Ovary (tissue), 9 donors: Measurements from ENCODE around the gene DENND4B. TPM values are rescaled to one million over a fixed set of nuclear protein-coding genes. Genes with fewer than 3 reads are reported as not detected.

Experiments
- DNase-seq, 5 donors: peaks; one replicate each; pipeline ENCODE4 v3.0.0-alpha.2; 2019 to 2020
- H3K27ac ChIP-seq, 2 donors: fragments of 200-600 bp; one replicate each; pipeline versions ENCODE4 v1.5.1 to v1.8.0; 2019 to 2022
- H3K27me3 ChIP-seq: fragments of 200-600 bp; one replicate; pipeline ENCODE4 v1.8.0; 2022
- H3K36me3 ChIP-seq: fragments of 200-600 bp; sonication (generic); one replicate; pipeline ENCODE4 v1.5.1; 2019
- H3K4me1 ChIP-seq: one replicate; pipeline ENCODE4 v1.8.1; 2013; ENCODE audit warnings: mild to moderate bottlenecking, moderate library complexity; ENCODE audit not compliant: insufficient read depth
- H3K4me3 ChIP-seq: fragments of 200-600 bp; sonication (generic); one replicate; pipeline ENCODE4 v1.5.1; 2017
- H3K9me3 ChIP-seq, 2 donors: fragments of 200-600 bp in 1 of 2; sonication (generic) in 1 of 2; one replicate each; pipeline versions ENCODE4 v1.5.1 to v1.8.1; 2013 to 2019; ENCODE audit warnings: mild to moderate bottlenecking in 1 of 2, moderate library complexity in 1 of 2
- EP300 ChIP-seq: sonication (generic); formaldehyde crosslinking; IDR thresholded peaks from one replicate; pipeline ENCODE4 v1.6.1; 2017; ENCODE audit warnings: antibody characterized with exemption
- POLR2A ChIP-seq: fragments of 450-650 bp; IDR thresholded peaks from one replicate; pipeline ENCODE4 v1.6.1; 2017; ENCODE audit warnings: antibody characterized with exemption, mild to moderate bottlenecking, moderate library complexity
- whole genome bisulfite sequencing, 3 donors: extraction: QIAGEN DNeasy Blood & Tissue Kit in 1 of 3; methylation state at CpG; one replicate each; pipeline versions ENCODE4 v1.1.5 to v1.1.7; 2013 to 2017; 5-methylcytosine and 5-hydroxymethylcytosine counted together
- intact Hi-C, 4 donors: fragments of 100-400 bp; cut with DNase I; formaldehyde crosslinking; loops; one replicate each; pipeline versions ENCODE4 v1.11.0 to v1.15.1; 2022 to 2023
- polyA plus RNA-seq, 2 donors: library from polyadenylated mRNA; stranded (reverse); fragments of 200-250 nt in 1 of 2; fragments of 350-450 nt in 1 of 2; fragmentation: Illumina TruSeq in 1 of 2; extraction: RNeasy Lipid Tissue Mini Kit (QIAGEN cat#74804) in 1 of 2; gene quantifications; one replicate each; pipeline ENCODE4 v1.2.3, GENCODE V29; 2013 to 2014
- total RNA-seq, 7 donors: library from RNA; depleted of rRNA in 2 of 7; stranded (reverse); fragments of >200 nt in 2 of 7; fragmentation: NEBNext Ultra II Directional in 3 of 7; extraction: Animal tissue kit (Norgen Biotek cat#: 25700) in 3 of 7; gene quantifications; one replicate each; pipeline versions ENCODE4 v1.1.0 to v1.2.4, GENCODE V29; 2016 to 2023
- TF ChIP-seq, protein P1 (sequence below), 3 donors: fragments of 450-650 bp in 2 of 3; fragments of 200-600 bp in 1 of 3; IDR thresholded peaks; one replicate each; pipeline versions ENCODE4 v1.5.1 to v1.8.0; 2016 to 2022; ENCODE audit warnings: antibody characterized with exemption in 3 of 3, mild to moderate bottlenecking in 1 of 3
- donor health status: DM: no; HTN: no; CAD: no; lungs with moderate emphysema.
- donor health status: DM: no; HTN: no; CAD: no.
- donor health status: Bipolar disorder and iron deficiency.
- donor health status: DM: yes; HTN: yes; CAD: no.
- donor health status: DM: no; HTN: no; CAD: no.
- donor health status: DM: yes; HTN: yes; CAD: no.

The DENND4B gene
- total and polyA plus RNA-seq, 9 donors = 20.9 to 83.1 (median 42.1) TPM

- Histone ChIP-seq H3K27ac (peak within 1 kb of the TSS; percentile 25 to 73), H3K4me3 (peak within 1 kb of the TSS; percentile 85), H3K9me3 (no peaks in the 10 kb centered on the region), H3K4me1 (peaks cover 4% of the 10 kb centered on the region), H3K36me3 (no peaks in the 10 kb centered on the region), H3K27me3 (no peaks in the 10 kb centered on the region)
- intact Hi-C loops = loop anchor here in 1 of 4 donors (5.0 kb wide), 1 partner anchor 295 kb away; no protein-coding TSS in a partner anchor
- WGBS, 3 donors = 0% methylated on average over 70 to 75 of the region's 75 CpGs
- TF ChIP-seq POLR2A (peak; percentile 87), EP300 (no peak)
- TF ChIP-seq, protein P1, sequence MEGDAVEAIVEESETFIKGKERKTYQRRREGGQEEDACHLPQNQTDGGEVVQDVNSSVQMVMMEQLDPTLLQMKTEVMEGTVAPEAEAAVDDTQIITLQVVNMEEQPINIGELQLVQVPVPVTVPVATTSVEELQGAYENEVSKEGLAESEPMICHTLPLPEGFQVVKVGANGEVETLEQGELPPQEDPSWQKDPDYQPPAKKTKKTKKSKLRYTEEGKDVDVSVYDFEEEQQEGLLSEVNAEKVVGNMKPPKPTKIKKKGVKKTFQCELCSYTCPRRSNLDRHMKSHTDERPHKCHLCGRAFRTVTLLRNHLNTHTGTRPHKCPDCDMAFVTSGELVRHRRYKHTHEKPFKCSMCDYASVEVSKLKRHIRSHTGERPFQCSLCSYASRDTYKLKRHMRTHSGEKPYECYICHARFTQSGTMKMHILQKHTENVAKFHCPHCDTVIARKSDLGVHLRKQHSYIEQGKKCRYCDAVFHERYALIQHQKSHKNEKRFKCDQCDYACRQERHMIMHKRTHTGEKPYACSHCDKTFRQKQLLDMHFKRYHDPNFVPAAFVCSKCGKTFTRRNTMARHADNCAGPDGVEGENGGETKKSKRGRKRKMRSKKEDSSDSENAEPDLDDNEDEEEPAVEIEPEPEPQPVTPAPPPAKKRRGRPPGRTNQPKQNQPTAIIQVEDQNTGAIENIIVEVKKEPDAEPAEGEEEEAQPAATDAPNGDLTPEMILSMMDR (IDR thresholded peaks at IDR 0.05) = no peak
- peak; percentile 86 to 90 (median 86) for DNase-seq
Measured at GRCh38 chr1:153977250-153978240, 31.0 kb upstream of the DENND4B start, which contains the start of gene JTB. Gene JTB (minus strand): TSS chr1:153977674. CDS start chr1:153977252, 422 bp downstream.

- Histone ChIP-seq H3K27me3 (no peaks in the 10 kb centered on the region), H3K36me3 (no peaks in the 10 kb centered on the region), H3K4me3 (peak overlapping the region; percentile 85), H3K9me3 (no peaks in the 10 kb centered on the region), H3K4me1 (peaks cover 4% of the 10 kb centered on the region), H3K27ac (peak overlapping the region; percentile 25 to 73)
- TF ChIP-seq, protein P1 (IDR thresholded peaks at IDR 0.05) = no peak
- TF ChIP-seq EP300 = no peak
- no peak for TF ChIP-seq POLR2A
- intact Hi-C loops = loop anchor here in 1 of 4 donors (5.0 kb wide), 1 partner anchor 295 kb away; no protein-coding TSS in a partner anchor
- 0 to 2% (median 1%) methylated on average over 16 of the region's 16 CpGs for WGBS, 3 donors
- no peak for DNase-seq
Measured at GRCh38 chr1:153976819-153977249, 30.3 kb upstream of the DENND4B start.

- 57 to 69% (median 58%) methylated on average over 7 of the region's 7 CpGs for WGBS, 3 donors
- intact Hi-C loops = no loop called here
Measured at GRCh38 chr1:153973525-153973924, 27.0 kb upstream of the DENND4B start.

GRCh38 chr1:153973071-153973470 is 26.6 kb upstream of the DENND4B start:
- H3K36me3 ChIP-seq = no peaks in the 10 kb centered on the region
- H3K4me1 ChIP-seq = peaks cover 4% of the 10 kb centered on the region
- no peak overlapping the region for H3K27ac ChIP-seq
- intact Hi-C loops = no loop called here
- no peaks in the 10 kb centered on the region for H3K27me3 ChIP-seq
- no peaks in the 10 kb centered on the region for H3K9me3 ChIP-seq
- DNase-seq = no peak
- WGBS, 3 donors = 89 to 91% (median 89%) methylated on average over 3 of the region's 3 CpGs
- H3K4me3 ChIP-seq = no peak overlapping the region
- TF ChIP-seq EP300 (no peak), POLR2A (no peak)
- TF ChIP-seq, protein P1 (IDR thresholded peaks at IDR 0.05) = no peak

More at GRCh38 chr1:153973525-153973924, 27.0 kb upstream of the DENND4B start:
- peaks cover 5% of the 10 kb centered on the region for H3K4me1 ChIP-seq
- TF ChIP-seq EP300 = no peak
- no peak for TF ChIP-seq POLR2A
- TF ChIP-seq, protein P1 (IDR thresholded peaks at IDR 0.05) = no peak
- DNase-seq = no peak
- H3K36me3 ChIP-seq = no peaks in the 10 kb centered on the region
- H3K27ac ChIP-seq = no peak overlapping the region
- no peaks in the 10 kb centered on the region for H3K9me3 ChIP-seq
- no peak overlapping the region for H3K4me3 ChIP-seq
- H3K27me3 ChIP-seq = no peaks in the 10 kb centered on the region
